HFFc6 (cell line): ENCODE measurements around the gene CHST4. TPM values are rescaled to one million over a fixed set of nuclear protein-coding genes. Genes with fewer than 3 reads are reported as not detected.

ENCODE experiments used
- DNase-seq: peaks from one replicate; pipeline ENCODE4 v3.0.0-alpha.2; 2018
- H3K27ac Mint-ChIP-seq: 2 replicates; pipeline ENCODE4 v1.8.0; 2020; ENCODE audit warnings: mild to moderate bottlenecking, mixed read lengths
- H3K27me3 Mint-ChIP-seq: 2 replicates; pipeline ENCODE4 v1.8.0; 2021; ENCODE audit warnings: mild to moderate bottlenecking, moderate library complexity, mixed read lengths; ENCODE audit not compliant: insufficient read depth
- H3K36me3 Mint-ChIP-seq: 2 replicates; pipeline ENCODE4 v1.8.0; 2021; ENCODE audit warnings: low read depth, mixed read lengths
- H3K4me1 Mint-ChIP-seq: 2 replicates; pipeline ENCODE4 v1.8.0; 2020; ENCODE audit warnings: low read depth, mixed read lengths
- H3K4me3 Mint-ChIP-seq: 2 replicates; pipeline ENCODE4 v1.8.0; 2020; ENCODE audit warnings: mild to moderate bottlenecking, moderate library complexity, mixed read lengths
- H3K9me3 Mint-ChIP-seq: 2 replicates; pipeline ENCODE4 v1.8.0; 2020; ENCODE audit warnings: mild to moderate bottlenecking, mixed read lengths
- total RNA-seq, 6 experiments: library from RNA; stranded (reverse); fragmentation: NEBNext Ultra II Directional; extraction: Animal tissue kit (Norgen Biotek cat#: 25700); gene quantifications; 2 replicates in 1 of 6; 3 replicates in 5 of 6; pipeline ENCODE4 v1.2.3, GENCODE V29; 2021
- TF ChIP-seq, protein P1 (sequence below): fragments of 200-600 bp; sonication (generic); IDR thresholded peaks from 2 replicates; pipeline ENCODE4 v1.5.0; 2021; ENCODE audit warnings: antibody characterized with exemption, mild to moderate bottlenecking

Gene CHST4
- total RNA-seq, 6 experiments from 2014 or later: not detected

DNA sequence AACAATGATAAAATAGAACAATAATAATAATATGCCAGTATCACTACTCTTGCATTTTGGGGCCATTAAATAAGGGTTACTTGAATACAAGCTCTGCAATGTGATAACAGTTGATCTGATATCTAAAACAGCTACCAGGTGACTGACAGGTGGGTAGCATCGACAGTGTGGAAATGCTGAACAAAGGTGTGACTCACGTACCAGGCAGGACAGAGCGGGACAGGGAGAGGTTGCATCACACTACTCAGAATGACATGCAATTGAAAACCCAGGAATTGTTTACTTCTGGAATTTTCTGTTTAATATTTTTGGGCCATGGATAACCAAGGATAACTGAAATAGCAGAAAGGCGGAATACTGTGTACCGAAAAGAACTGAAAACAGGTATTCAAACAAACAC, 21.3 kb upstream of the CHST4 start:
- DNase-seq: no peak
- H3K4me3 Mint-ChIP-seq: no peak overlapping the region
- H3K27me3 Mint-ChIP-seq: peaks cover 18% of the 10 kb centered on the region
- no peaks in the 10 kb centered on the region for H3K4me1 Mint-ChIP-seq
- H3K27ac Mint-ChIP-seq: no peak overlapping the region
- H3K36me3 Mint-ChIP-seq: no peaks in the 10 kb centered on the region
- TF ChIP-seq, protein P1, sequence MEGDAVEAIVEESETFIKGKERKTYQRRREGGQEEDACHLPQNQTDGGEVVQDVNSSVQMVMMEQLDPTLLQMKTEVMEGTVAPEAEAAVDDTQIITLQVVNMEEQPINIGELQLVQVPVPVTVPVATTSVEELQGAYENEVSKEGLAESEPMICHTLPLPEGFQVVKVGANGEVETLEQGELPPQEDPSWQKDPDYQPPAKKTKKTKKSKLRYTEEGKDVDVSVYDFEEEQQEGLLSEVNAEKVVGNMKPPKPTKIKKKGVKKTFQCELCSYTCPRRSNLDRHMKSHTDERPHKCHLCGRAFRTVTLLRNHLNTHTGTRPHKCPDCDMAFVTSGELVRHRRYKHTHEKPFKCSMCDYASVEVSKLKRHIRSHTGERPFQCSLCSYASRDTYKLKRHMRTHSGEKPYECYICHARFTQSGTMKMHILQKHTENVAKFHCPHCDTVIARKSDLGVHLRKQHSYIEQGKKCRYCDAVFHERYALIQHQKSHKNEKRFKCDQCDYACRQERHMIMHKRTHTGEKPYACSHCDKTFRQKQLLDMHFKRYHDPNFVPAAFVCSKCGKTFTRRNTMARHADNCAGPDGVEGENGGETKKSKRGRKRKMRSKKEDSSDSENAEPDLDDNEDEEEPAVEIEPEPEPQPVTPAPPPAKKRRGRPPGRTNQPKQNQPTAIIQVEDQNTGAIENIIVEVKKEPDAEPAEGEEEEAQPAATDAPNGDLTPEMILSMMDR: no peak
- H3K9me3 Mint-ChIP-seq: no peaks in the 10 kb centered on the region

GRCh38 chr16:71507061-71507460, 19.2 kb upstream of the CHST4 start:
- no peaks in the 10 kb centered on the region for H3K4me1 Mint-ChIP-seq
- H3K9me3 Mint-ChIP-seq: no peaks in the 10 kb centered on the region
- H3K27me3 Mint-ChIP-seq: peaks cover 36% of the 10 kb centered on the region
- DNase-seq: no peak
- TF ChIP-seq, protein P1: no peak
- H3K4me3 Mint-ChIP-seq: no peak overlapping the region
- H3K27ac Mint-ChIP-seq: no peak overlapping the region
- no peaks in the 10 kb centered on the region for H3K36me3 Mint-ChIP-seq

DNA sequence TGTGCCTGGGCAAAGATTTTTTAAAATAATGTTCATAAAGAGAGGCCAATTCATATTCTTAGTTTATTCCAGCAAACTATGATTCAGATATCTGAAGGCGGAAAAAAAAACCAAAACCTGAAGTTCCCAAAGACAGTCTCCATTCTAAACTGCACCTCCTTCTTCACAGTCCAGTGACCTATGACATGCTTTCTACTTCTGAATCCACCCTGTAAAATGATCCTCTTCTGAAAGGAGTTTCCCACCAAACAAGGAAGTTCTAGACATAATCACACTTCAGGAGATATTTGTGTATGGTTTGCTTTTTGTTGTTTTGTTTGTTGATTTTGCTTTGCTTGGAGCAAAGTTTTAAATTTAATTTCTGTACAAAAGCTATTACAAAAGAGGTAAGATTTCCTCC, 12.9 kb upstream of the CHST4 start:
- Mint-ChIP-seq H3K4me3 (no peak overlapping the region), H3K4me1 (no peaks in the 10 kb centered on the region), H3K27ac (no peak overlapping the region), H3K9me3 (no peaks in the 10 kb centered on the region), H3K36me3 (no peaks in the 10 kb centered on the region), H3K27me3 (peaks cover 54% of the 10 kb centered on the region)
- DNase-seq: no peak
- TF ChIP-seq, protein P1: no peak

DNA sequence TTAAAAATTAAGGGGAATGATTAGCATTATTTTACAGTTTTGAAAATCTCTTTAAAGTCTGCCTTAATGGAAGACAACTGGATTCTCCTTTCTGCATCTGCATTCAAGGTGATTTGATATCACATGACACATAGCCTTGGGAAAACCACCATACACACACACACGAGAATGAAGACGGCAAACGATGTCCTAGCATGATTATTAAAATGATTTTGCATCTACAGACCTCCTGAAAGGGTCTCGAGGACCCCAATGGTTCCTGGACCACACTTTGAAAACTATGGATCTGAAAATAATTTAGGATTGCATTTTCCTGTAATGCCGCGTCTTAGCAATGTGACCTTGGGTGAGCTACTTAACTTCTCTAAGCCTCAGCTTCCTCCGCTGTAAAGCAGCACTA, 11.8 kb upstream of the CHST4 start:
- TF ChIP-seq, protein P1: no peak
- H3K9me3 Mint-ChIP-seq: no peaks in the 10 kb centered on the region
- no peak overlapping the region for H3K27ac Mint-ChIP-seq
- no peaks in the 10 kb centered on the region for H3K4me1 Mint-ChIP-seq
- H3K27me3 Mint-ChIP-seq: peaks cover 48% of the 10 kb centered on the region
- no peak overlapping the region for H3K4me3 Mint-ChIP-seq
- DNase-seq: no peak
- no peaks in the 10 kb centered on the region for H3K36me3 Mint-ChIP-seq

- no peaks in the 10 kb centered on the region for H3K36me3 Mint-ChIP-seq
- no peaks in the 10 kb centered on the region for H3K9me3 Mint-ChIP-seq
- peaks cover 44% of the 10 kb centered on the region for H3K27me3 Mint-ChIP-seq
- no peak for DNase-seq
- no peak overlapping the region for H3K4me3 Mint-ChIP-seq
- H3K4me1 Mint-ChIP-seq: no peaks in the 10 kb centered on the region
- no peak overlapping the region for H3K27ac Mint-ChIP-seq
- TF ChIP-seq, protein P1: no peak
Observed at GRCh38 chr16:71515026-71515425, 11.2 kb upstream of the CHST4 start.

DNA sequence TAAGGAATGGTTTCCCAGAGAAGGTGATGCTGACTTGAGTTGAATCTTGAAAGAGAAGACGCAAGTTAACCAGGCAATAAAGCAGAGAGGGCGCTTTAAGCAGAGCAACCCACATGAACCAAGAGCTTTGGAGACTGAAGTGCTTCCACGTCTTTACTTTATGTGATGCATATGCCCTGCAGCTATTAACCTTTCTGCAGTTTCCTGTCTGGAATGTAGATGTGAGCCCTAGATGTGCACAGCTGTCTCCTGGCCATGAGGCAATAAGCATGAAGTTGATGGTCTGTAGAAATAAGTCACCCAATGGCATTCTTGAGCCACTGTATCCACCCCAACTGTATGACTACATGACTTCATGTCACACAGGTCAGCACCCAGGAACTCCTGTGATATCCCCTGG, 5.7 kb upstream of the CHST4 start:
- Mint-ChIP-seq H3K4me3 (no peak overlapping the region), H3K4me1 (peaks cover 4% of the 10 kb centered on the region; the same call in 1 of the 2 replicates), H3K9me3 (no peaks in the 10 kb centered on the region), H3K27ac (no peak overlapping the region), H3K27me3 (peaks cover 19% of the 10 kb centered on the region), H3K36me3 (no peaks in the 10 kb centered on the region)
- no peak for DNase-seq
- TF ChIP-seq, protein P1: no peak
